B cell (primary cell): Measurements from ENCODE around the gene SCGB2B2. TPM values are rescaled to one million over a fixed set of nuclear protein-coding genes. Genes with fewer than 3 reads are reported as not detected.

ENCODE experiments used
- ATAC-seq: fragments of 200-7000 bp; cut with Tn5 transposase; one replicate; pipeline ENCODE4 v1.10.0; 2021; ENCODE audit warnings: low read depth, mild to moderate bottlenecking, moderate number of reproducible peaks, moderate library complexity
- CTCF ChIA-PET: fragments of 350-600 bp; sonication (Branson Sonifier 250); formaldehyde crosslinking; loops from one replicate; lab custom pipeline; 2021; ENCODE audit warnings: antibody characterized with exemption, inconsistent platforms; lab: Charles Lee
- POLR2A ChIA-PET: fragments of 350-600 bp; sonication (Branson Sonifier 250); formaldehyde crosslinking; loops from one replicate; lab custom pipeline; 2021; ENCODE audit warnings: antibody characterized with exemption; lab: Charles Lee
- DNase-seq: peaks from one replicate; pipeline ENCODE4 v3.0.0; 2013
- H2AFZ ChIP-seq: 2 replicates; pipeline ENCODE4 v1.6.1; 2012; ENCODE audit warnings: mild to moderate bottlenecking, low read depth, low read length; ENCODE audit not compliant: insufficient read depth, poor library complexity, severe bottlenecking
- H3K27ac ChIP-seq, 2 donors: 1 replicate in 1 of 2; 2 replicates in 1 of 2; pipeline ENCODE4 v1.5.1; 2012 to 2013; ENCODE audit warnings: low read length in 2 of 2, mild to moderate bottlenecking in 2 of 2, moderate library complexity in 1 of 2
- H3K27me3 ChIP-seq, 4 experiments: fragments of 200-600 bp in 1 of 4; sonication (generic) in 1 of 4; replicated peaks in 1 of 4; 1 replicate in 2 of 4; 2 replicates in 2 of 4; pipeline versions ENCODE4 v1.6.1 to v1.7.0; 2013 to 2016; ENCODE audit warnings: low read length in 3 of 4, mild to moderate bottlenecking in 2 of 4, mixed read lengths in 1 of 4, moderate library complexity in 1 of 4; ENCODE audit not compliant: insufficient read depth in 4 of 4, control insufficient read depth in 3 of 4; ENCODE audit errors: control extremely low read depth in 1 of 4
- H3K36me3 ChIP-seq, 2 experiments: replicated peaks in 1 of 2; 1 replicate in 1 of 2; 2 replicates in 1 of 2; pipeline versions ENCODE4 v1.6.1 to v1.7.1; 2013; ENCODE audit warnings: low read length in 1 of 2; ENCODE audit not compliant: insufficient read depth in 2 of 2, control insufficient read depth in 1 of 2; ENCODE audit errors: control extremely low read depth in 1 of 2, extremely low read depth in 1 of 2
- H3K4me1 ChIP-seq, 2 donors: fragments of 200-600 bp in 1 of 2; sonication (generic) in 1 of 2; 1 replicate in 1 of 2; 2 replicates in 1 of 2; pipeline versions ENCODE4 v1.5.1 to v1.6.1; 2013 to 2017; ENCODE audit warnings: low read length in 2 of 2; ENCODE audit not compliant: control insufficient read depth in 2 of 2, insufficient read depth in 2 of 2
- H3K4me2 ChIP-seq: replicated peaks from 2 replicates; pipeline ENCODE3; 2012; ENCODE audit warnings: mild to moderate bottlenecking, low read depth, low read length; ENCODE audit not compliant: poor library complexity, severe bottlenecking
- H3K4me3 ChIP-seq, 5 experiments: fragments of 200-600 bp in 1 of 5; sonication (generic) in 1 of 5; 1 replicate in 3 of 5; 2 replicates in 2 of 5; pipeline versions ENCODE4 v1.5.1 to v1.7.0; 2011 to 2016; ENCODE audit warnings: low read length in 4 of 5, mild to moderate bottlenecking in 4 of 5, low read depth in 2 of 5, control low read depth in 1 of 5, moderate library complexity in 1 of 5; ENCODE audit not compliant: insufficient read depth in 1 of 5; ENCODE audit errors: control extremely low read depth in 1 of 5, extremely low read depth in 1 of 5
- H3K79me2 ChIP-seq: fragments of 200-600 bp; sonication (generic); one replicate; pipeline ENCODE4 v1.6.0; 2016; ENCODE audit warnings: low read length; ENCODE audit not compliant: control insufficient read depth, insufficient read depth
- H3K9ac ChIP-seq: fragments of 200-600 bp; sonication (generic); 2 replicates; pipeline ENCODE4 v1.6.1; 2017; ENCODE audit warnings: mild to moderate bottlenecking, low read length, moderate library complexity
- H3K9me3 ChIP-seq, 3 donors: one replicate each; pipeline versions ENCODE4 v1.6.1 to v1.7.1; 2013; ENCODE audit warnings: low read length in 2 of 3; ENCODE audit not compliant: control insufficient read depth in 2 of 3, insufficient read depth in 1 of 3; ENCODE audit errors: control extremely low read depth in 1 of 3
- H4K20me1 ChIP-seq: 2 replicates; pipeline ENCODE4 v1.6.0; 2012; ENCODE audit warnings: mild to moderate bottlenecking, low read length; ENCODE audit not compliant: insufficient read depth, control insufficient read depth, poor library complexity, severe bottlenecking
- H3K27ac Mint-ChIP-seq: one replicate; pipeline ENCODE4 v1.8.0; 2021; ENCODE audit warnings: mixed read lengths
- H3K27me3 Mint-ChIP-seq: one replicate; pipeline ENCODE4 v1.8.0; 2021; ENCODE audit warnings: mixed read lengths
- H3K4me1 Mint-ChIP-seq: one replicate; pipeline ENCODE4 v1.8.0; 2021; ENCODE audit warnings: mixed read lengths
- H3K4me3 Mint-ChIP-seq: one replicate; pipeline ENCODE4 v1.8.0; 2021; ENCODE audit warnings: mixed read lengths
- H3K9me3 Mint-ChIP-seq: one replicate; pipeline ENCODE4 v1.8.0; 2022; ENCODE audit warnings: mixed read lengths; ENCODE audit not compliant: insufficient read depth
- EZH2 ChIP-seq: IDR thresholded peaks from 2 replicates; pipeline ENCODE4 v1.6.1; 2012; ENCODE audit warnings: borderline replicate concordance, low read depth, mild to moderate bottlenecking, moderate library complexity, low read length; ENCODE audit not compliant: insufficient read depth, poor library complexity, severe bottlenecking
- WGBS: methylation state at CpG from one replicate; pipeline ENCODE4 v1.1.5; 2013; ENCODE audit warnings: missing lambda C conversion rate; ENCODE audit not compliant: insufficient coverage; 5-methylcytosine and 5-hydroxymethylcytosine counted together
- intact Hi-C: fragments of 100-400 bp; cut with micrococcal nuclease; formaldehyde crosslinking; loops from one replicate; pipeline ENCODE4 v1.10.0; 2022
- polyA plus RNA-seq: library from polyadenylated mRNA; depleted of rRNA; stranded (reverse); fragments of >200 nt; gene quantifications from 2 replicates; pipeline ENCODE4 v1.2.3, GENCODE V29; 2012
- small RNA-seq: library from RNA; depleted of rRNA; stranded (forward); fragments of <200 nt; gene quantifications from one replicate; pipeline ENCODE3, GENCODE V24; 2012; ENCODE audit warnings: low replicate concordance, low read depth; ENCODE audit not compliant: insufficient read length
- total RNA-seq, 2 donors: library from RNA; stranded (reverse); fragments of 120-200 nt in 1 of 2; gene quantifications; 1 replicate in 1 of 2; 2 replicates in 1 of 2; pipeline versions ENCODE4 v1.2.3 to v1.2.4, GENCODE V29; 2013 to 2022
- TF ChIP-seq, protein P1 (sequence below): fragments of 200-600 bp; IDR thresholded peaks from one replicate; pipeline ENCODE4 v1.8.0; 2022; ENCODE audit warnings: antibody characterized with exemption, mild to moderate bottlenecking

The SCGB2B2 gene
- total and polyA plus RNA-seq, 2 donors (not counting 1 experiment from before 2014, with no cell fraction given): 0.21 to 0.91 TPM

DNA sequence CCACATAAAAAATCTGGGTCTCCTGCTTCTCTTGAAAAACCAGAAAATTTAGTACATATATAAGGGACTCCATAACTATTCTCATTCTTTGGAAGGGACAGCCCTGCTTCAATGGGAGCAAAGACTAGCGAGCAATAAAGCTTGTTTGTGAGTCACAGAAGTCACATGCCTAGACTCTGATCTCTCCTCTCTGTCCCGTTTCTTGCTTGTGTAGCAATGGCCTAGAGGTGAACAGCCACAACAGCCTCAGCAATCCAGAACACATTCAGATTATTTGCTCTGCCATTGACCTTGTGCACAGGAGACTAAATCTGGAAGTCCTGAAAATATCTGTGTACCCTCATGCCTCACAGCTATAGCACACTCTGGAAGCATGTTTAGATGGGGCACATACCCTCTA, 43.2 kb downstream of the SCGB2B2 start:
- no peak overlapping the region for H3K27ac ChIP-seq
- ChIA-PET POLR2A (no interaction called here), CTCF (interaction anchor here (1.8 kb wide), 1 partner anchor 79 kb away, joined by 4 read pairs; no protein-coding TSS in a partner anchor)
- DNase-seq (no peak), ATAC-seq (no peak)
- no peaks in the 10 kb centered on the region for H3K36me3 ChIP-seq
- H3K4me1 ChIP-seq: no peaks in the 10 kb centered on the region
- Mint-ChIP-seq H3K27ac (no peak overlapping the region), H3K27me3 (no peaks in the 10 kb centered on the region), H3K9me3 (peaks cover 9% of the 10 kb centered on the region), H3K4me3 (no peak overlapping the region), H3K4me1 (no peaks in the 10 kb centered on the region)
- H3K4me3 ChIP-seq: no peak overlapping the region
- peaks cover 2 to 25% (median 12%) of the 10 kb centered on the region in 3 donors for H3K9me3 ChIP-seq
- intact Hi-C loops: no loop called here
- no peak overlapping the region for H3K9ac ChIP-seq
- no peaks in the 10 kb centered on the region for H4K20me1 ChIP-seq
- TF ChIP-seq, protein P1, sequence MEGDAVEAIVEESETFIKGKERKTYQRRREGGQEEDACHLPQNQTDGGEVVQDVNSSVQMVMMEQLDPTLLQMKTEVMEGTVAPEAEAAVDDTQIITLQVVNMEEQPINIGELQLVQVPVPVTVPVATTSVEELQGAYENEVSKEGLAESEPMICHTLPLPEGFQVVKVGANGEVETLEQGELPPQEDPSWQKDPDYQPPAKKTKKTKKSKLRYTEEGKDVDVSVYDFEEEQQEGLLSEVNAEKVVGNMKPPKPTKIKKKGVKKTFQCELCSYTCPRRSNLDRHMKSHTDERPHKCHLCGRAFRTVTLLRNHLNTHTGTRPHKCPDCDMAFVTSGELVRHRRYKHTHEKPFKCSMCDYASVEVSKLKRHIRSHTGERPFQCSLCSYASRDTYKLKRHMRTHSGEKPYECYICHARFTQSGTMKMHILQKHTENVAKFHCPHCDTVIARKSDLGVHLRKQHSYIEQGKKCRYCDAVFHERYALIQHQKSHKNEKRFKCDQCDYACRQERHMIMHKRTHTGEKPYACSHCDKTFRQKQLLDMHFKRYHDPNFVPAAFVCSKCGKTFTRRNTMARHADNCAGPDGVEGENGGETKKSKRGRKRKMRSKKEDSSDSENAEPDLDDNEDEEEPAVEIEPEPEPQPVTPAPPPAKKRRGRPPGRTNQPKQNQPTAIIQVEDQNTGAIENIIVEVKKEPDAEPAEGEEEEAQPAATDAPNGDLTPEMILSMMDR: no peak
- no peak for TF ChIP-seq EZH2
- WGBS: 87% methylated on average over 2 of the region's 2 CpGs
- H2AFZ ChIP-seq: no peak overlapping the region
- H3K27me3 ChIP-seq: no peaks in the 10 kb centered on the region
- no peaks in the 10 kb centered on the region for H3K79me2 ChIP-seq
- H3K4me2 ChIP-seq: no peak overlapping the region

Small RNAs within 50 kb of the gene (small RNA-seq; reads per million reads assigned to genes)
- not detected for gene RF00611

Other genes starting within 250 kb of the SCGB2B2 start
- gene UBA2, start 248.8 kb downstream of the SCGB2B2 start, total RNA-seq: 74.5 and 74.9 TPM in 2 replicates
- gene UBA2, start 248.8 kb downstream of the SCGB2B2 start, polyA plus RNA-seq: 32.9 and 37.3 TPM in 2 replicates
- 0.15 and 0.30 TPM in 2 replicates for gene WTIP, start 195.4 kb downstream of the SCGB2B2 start, total RNA-seq
- 0.10 and 0.18 TPM in 2 replicates for gene WTIP, start 195.4 kb downstream of the SCGB2B2 start, polyA plus RNA-seq
- 48.4 and 51.6 TPM in 2 replicates for gene ZNF302, start 519 bp upstream of the SCGB2B2 start, total RNA-seq
- gene ZNF302, start 519 bp upstream of the SCGB2B2 start, polyA plus RNA-seq: 16.9 and 20.4 TPM in 2 replicates
- gene ZNF181, start 57.1 kb upstream of the SCGB2B2 start, total RNA-seq: 13.6 and 13.8 TPM in 2 replicates
- gene ZNF181, start 57.1 kb upstream of the SCGB2B2 start, polyA plus RNA-seq: 11.7 and 13.0 TPM in 2 replicates
- gene ZNF599, start 96.1 kb upstream of the SCGB2B2 start, total RNA-seq: 7.6 and 8.1 TPM in 2 replicates
- 5.9 and 6.0 TPM in 2 replicates for gene ZNF599, start 96.1 kb upstream of the SCGB2B2 start, polyA plus RNA-seq
- gene ZNF30, start 249.7 kb upstream of the SCGB2B2 start, total RNA-seq: 3.3 and 5.1 TPM in 2 replicates
- gene ZNF30, start 249.7 kb upstream of the SCGB2B2 start, polyA plus RNA-seq: 2.5 and 3.3 TPM in 2 replicates